K562 (cell line): ENCODE data around the gene PNPLA8. TPM values are rescaled to one million over a fixed set of nuclear protein-coding genes. Genes with fewer than 3 reads are reported as not detected.

Source experiments
- BCOR ChIP-seq: fragments of 450-650 bp; IDR thresholded peaks from 2 replicates; pipeline ENCODE4 v1.6.1; 2016
- CTBP1 ChIP-seq: fragments of 450-650 bp; IDR thresholded peaks from 2 replicates; pipeline ENCODE4 v1.6.1; 2016; ENCODE audit warnings: borderline replicate concordance
- DACH1 ChIP-seq: fragments of 450-650 bp; IDR thresholded peaks from 2 replicates; pipeline ENCODE4 v1.6.1; 2018; ENCODE audit not compliant: partially characterized antibody
- FIP1L1 ChIP-seq: fragments of 200-400 bp; formaldehyde crosslinking; IDR thresholded peaks from 2 replicates; pipeline ENCODE4 v1.6.1; 2018; ENCODE audit warnings: mild to moderate bottlenecking, low read depth, low read length; ENCODE audit not compliant: poor library complexity, severe bottlenecking
- FOXK2 ChIP-seq, 2 experiments: fragments of 450-650 bp; IDR thresholded peaks in 1 of 2; conservative IDR thresholded peaks in 1 of 2; 2 replicates each; pipeline ENCODE4 v1.6.1; 2016; ENCODE audit warnings: low read depth in 2 of 2, mild to moderate bottlenecking in 1 of 2
- GATAD2B ChIP-seq: fragments of 450-650 bp; IDR thresholded peaks from 2 replicates; pipeline ENCODE4 v1.6.1; 2017; ENCODE audit warnings: mild to moderate bottlenecking, borderline replicate concordance
- KAT7 ChIP-seq: sonication (generic); formaldehyde crosslinking; IDR thresholded peaks from 2 replicates; pipeline ENCODE4 v1.8.0; 2022; ENCODE audit warnings: missing genetic modification reagents, mild to moderate bottlenecking, borderline replicate concordance
- L3MBTL2 ChIP-seq: fragments of 450-650 bp; IDR thresholded peaks from 2 replicates; pipeline ENCODE4 v1.6.1; 2016; ENCODE audit warnings: mild to moderate bottlenecking, moderate library complexity
- MNT ChIP-seq, 2 experiments: fragments of 450-650 bp; conservative IDR thresholded peaks; 2 replicates each; pipeline ENCODE4 v1.6.1; 2017; ENCODE audit warnings: mild to moderate bottlenecking in 2 of 2, moderate library complexity in 2 of 2
- NCOA2 ChIP-seq, 2 experiments: fragments of 450-650 bp; IDR thresholded peaks; 2 replicates each; pipeline ENCODE4 v1.6.1; 2018; ENCODE audit warnings: mild to moderate bottlenecking in 2 of 2, moderate library complexity in 1 of 2; ENCODE audit not compliant: partially characterized antibody in 2 of 2
- RBM39 ChIP-seq: fragments of 200-400 bp; formaldehyde crosslinking; optimal IDR thresholded peaks from 2 replicates; pipeline ENCODE3; 2018; ENCODE audit warnings: low read depth, low read length
- SIX5 ChIP-seq, 2 experiments: IDR thresholded peaks; 2 replicates each; pipeline ENCODE4 v1.6.1; 2011; ENCODE audit warnings: low read length in 2 of 2, borderline replicate concordance in 1 of 2, low read depth in 1 of 2, mild to moderate bottlenecking in 1 of 2, moderate library complexity in 1 of 2; ENCODE audit not compliant: insufficient read depth in 1 of 2
- SMAD4 ChIP-seq: fragments of 250-450 bp; sonication (Bioruptor Pico); conservative IDR thresholded peaks from 2 replicates; pipeline ENCODE4 v1.8.0; 2021; ENCODE audit warnings: inconsistent platforms, mild to moderate bottlenecking, moderate library complexity
- SMARCE1 ChIP-seq: fragments of 450-650 bp; IDR thresholded peaks from 2 replicates; pipeline ENCODE4 v1.7.1; 2016; ENCODE audit warnings: mild to moderate bottlenecking
- SNIP1 ChIP-seq: fragments of 450-650 bp; IDR thresholded peaks from 2 replicates; pipeline ENCODE4 v1.7.1; 2017; ENCODE audit warnings: low read depth, mild to moderate bottlenecking
- ZNF436 ChIP-seq: fragments of 250-450, 450-650 bp; sonication (Bioruptor Pico); formaldehyde crosslinking; IDR thresholded peaks from 2 replicates; pipeline ENCODE4 v1.7.0; 2020; ENCODE audit warnings: mild to moderate bottlenecking
- ZNF766 ChIP-seq: fragments of 200-800 bp; sonication (Bioruptor generic); conservative IDR thresholded peaks from 2 replicates; pipeline ENCODE4 v1.6.1; 2016; ENCODE audit warnings: missing genetic modification characterization, missing compliant biosample characterization
- polyA plus RNA-seq, 8 experiments: library from polyadenylated mRNA; depleted of rRNA in 4 of 8; stranded (reverse) in 5 of 8; unstranded in 3 of 8; fragments of >200 nt; fragmentation: Nextera tagmentation in 2 of 8; fragmentation: Illumina TruSeq in 1 of 8; extraction: Ambion mirVana in 2 of 8; extraction: Trizol in 1 of 8; gene quantifications; 2 replicates each; pipeline versions ENCODE4 v1.2.1 to v1.2.3, GENCODE V29; 2011 to 2014; ENCODE audit warnings: inconsistent platforms in 1 of 8, missing spikeins in 1 of 8
- total RNA-seq, 7 experiments: library from RNA; depleted of rRNA in 6 of 7; stranded (reverse); fragments of >200 nt in 6 of 7; fragmentation: Illumina TruSeq in 2 of 7; extraction: Trizol in 2 of 7; gene quantifications; 2 replicates each; pipeline versions ENCODE4 v1.2.1 to v1.2.3, GENCODE V29; 2011 to 2021; ENCODE audit warnings: low replicate concordance in 1 of 7
- TF ChIP-seq, protein P1 (sequence below): fragments of 150-350 bp; IDR thresholded peaks from 2 replicates; pipeline ENCODE4 v1.6.1; 2014; ENCODE audit warnings: low read depth, mild to moderate bottlenecking, low read length, borderline replicate concordance
- TF ChIP-seq, protein P2 (sequence below): IDR thresholded peaks from 3 replicates; pipeline ENCODE4 v1.6.1; 2011; ENCODE audit warnings: borderline replicate concordance, mild to moderate bottlenecking, moderate library complexity; ENCODE audit not compliant: insufficient read length; ENCODE audit errors: extremely low read depth

Gene PNPLA8
- total and polyA plus RNA-seq, 9 of the 15 experiments (the other 6 are each of a cell fraction or from before 2014, with no cell fraction given): 12.8 to 27.6 (median 16.3) TPM

GRCh38 chr7:108497082-108497725 is 28.7 kb downstream of the PNPLA8 start (continued):
- TF ChIP-seq, protein P1, sequence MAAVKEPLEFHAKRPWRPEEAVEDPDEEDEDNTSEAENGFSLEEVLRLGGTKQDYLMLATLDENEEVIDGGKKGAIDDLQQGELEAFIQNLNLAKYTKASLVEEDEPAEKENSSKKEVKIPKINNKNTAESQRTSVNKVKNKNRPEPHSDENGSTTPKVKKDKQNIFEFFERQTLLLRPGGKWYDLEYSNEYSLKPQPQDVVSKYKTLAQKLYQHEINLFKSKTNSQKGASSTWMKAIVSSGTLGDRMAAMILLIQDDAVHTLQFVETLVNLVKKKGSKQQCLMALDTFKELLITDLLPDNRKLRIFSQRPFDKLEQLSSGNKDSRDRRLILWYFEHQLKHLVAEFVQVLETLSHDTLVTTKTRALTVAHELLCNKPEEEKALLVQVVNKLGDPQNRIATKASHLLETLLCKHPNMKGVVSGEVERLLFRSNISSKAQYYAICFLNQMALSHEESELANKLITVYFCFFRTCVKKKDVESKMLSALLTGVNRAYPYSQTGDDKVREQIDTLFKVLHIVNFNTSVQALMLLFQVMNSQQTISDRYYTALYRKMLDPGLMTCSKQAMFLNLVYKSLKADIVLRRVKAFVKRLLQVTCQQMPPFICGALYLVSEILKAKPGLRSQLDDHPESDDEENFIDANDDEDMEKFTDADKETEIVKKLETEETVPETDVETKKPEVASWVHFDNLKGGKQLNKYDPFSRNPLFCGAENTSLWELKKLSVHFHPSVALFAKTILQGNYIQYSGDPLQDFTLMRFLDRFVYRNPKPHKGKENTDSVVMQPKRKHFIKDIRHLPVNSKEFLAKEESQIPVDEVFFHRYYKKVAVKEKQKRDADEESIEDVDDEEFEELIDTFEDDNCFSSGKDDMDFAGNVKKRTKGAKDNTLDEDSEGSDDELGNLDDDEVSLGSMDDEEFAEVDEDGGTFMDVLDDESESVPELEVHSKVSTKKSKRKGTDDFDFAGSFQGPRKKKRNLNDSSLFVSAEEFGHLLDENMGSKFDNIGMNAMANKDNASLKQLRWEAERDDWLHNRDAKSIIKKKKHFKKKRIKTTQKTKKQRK: no peak
- TF ChIP-seq SIX5 (IDR thresholded peaks at IDR 0.05; ENCODE audit: borderline replicate concordance in 1 of 2, insufficient read depth in 1 of 2, low read depth in 1 of 2, low read length in 2 of 2): no peak
- no peak for TF ChIP-seq RBM39
- TF ChIP-seq, protein P2, sequence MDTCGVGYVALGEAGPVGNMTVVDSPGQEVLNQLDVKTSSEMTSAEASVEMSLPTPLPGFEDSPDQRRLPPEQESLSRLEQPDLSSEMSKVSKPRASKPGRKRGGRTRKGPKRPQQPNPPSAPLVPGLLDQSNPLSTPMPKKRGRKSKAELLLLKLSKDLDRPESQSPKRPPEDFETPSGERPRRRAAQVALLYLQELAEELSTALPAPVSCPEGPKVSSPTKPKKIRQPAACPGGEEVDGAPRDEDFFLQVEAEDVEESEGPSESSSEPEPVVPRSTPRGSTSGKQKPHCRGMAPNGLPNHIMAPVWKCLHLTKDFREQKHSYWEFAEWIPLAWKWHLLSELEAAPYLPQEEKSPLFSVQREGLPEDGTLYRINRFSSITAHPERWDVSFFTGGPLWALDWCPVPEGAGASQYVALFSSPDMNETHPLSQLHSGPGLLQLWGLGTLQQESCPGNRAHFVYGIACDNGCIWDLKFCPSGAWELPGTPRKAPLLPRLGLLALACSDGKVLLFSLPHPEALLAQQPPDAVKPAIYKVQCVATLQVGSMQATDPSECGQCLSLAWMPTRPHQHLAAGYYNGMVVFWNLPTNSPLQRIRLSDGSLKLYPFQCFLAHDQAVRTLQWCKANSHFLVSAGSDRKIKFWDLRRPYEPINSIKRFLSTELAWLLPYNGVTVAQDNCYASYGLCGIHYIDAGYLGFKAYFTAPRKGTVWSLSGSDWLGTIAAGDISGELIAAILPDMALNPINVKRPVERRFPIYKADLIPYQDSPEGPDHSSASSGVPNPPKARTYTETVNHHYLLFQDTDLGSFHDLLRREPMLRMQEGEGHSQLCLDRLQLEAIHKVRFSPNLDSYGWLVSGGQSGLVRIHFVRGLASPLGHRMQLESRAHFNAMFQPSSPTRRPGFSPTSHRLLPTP: no peak
- TF ChIP-seq FOXK2 (conservative IDR thresholded peaks at IDR 0.05 in 1 of 2, IDR thresholded peaks at IDR 0.05 in 1 of 2; ENCODE audit: low read depth in 2 of 2): no peak
- TF ChIP-seq ZNF436 (CRISPR knock-in tag): no peak
- TF ChIP-seq GATAD2B: 0 out of 2 replicates have a peak, but pooled peaks have one; percentile 26
- TF ChIP-seq SMAD4 (CRISPR knock-in tag): peak; percentile 38; the same call in 1 of the 2 replicates
- TF ChIP-seq L3MBTL2: no peak
- TF ChIP-seq SNIP1: no peak
- no peak for TF ChIP-seq FIP1L1
- no peak for TF ChIP-seq ZNF766 (CRISPR knock-in tag)
- no peak for TF ChIP-seq SMARCE1
- no peak for TF ChIP-seq BCOR
- TF ChIP-seq NCOA2 (IDR thresholded peaks at IDR 0.05; ENCODE audit: partially characterized antibody in 2 of 2): peak in 1 of 2 experiments; percentile 10
- no peak for TF ChIP-seq KAT7 (CRISPR knock-in tag)
- peak; percentile 99 for TF ChIP-seq DACH1
- TF ChIP-seq MNT (conservative IDR thresholded peaks at IDR 0.05): no peak; a peak in 1 of 4 replicates
- TF ChIP-seq CTBP1: no peak
